OCI-LY3 (cell line): Measurements from ENCODE around the gene RERE.

ENCODE experiments used
- H2AFZ ChIP-seq: fragments of 200-600, 300-600 bp; shearing (Covaris generic); 2 replicates; pipeline ENCODE4 v1.6.0; 2014; ENCODE audit warnings: antibody characterized with exemption, low read depth, low read length
- H3K27ac ChIP-seq: fragments of 200-600, 300-600 bp; sonication (generic); 2 replicates; pipeline ENCODE4 v1.5.1; 2014; ENCODE audit warnings: mild to moderate bottlenecking, low read length, moderate library complexity, mixed read lengths
- H3K27me3 ChIP-seq: fragments of 200-600, 300-600 bp; sonication (generic); 2 replicates; pipeline ENCODE4 v1.6.1; 2014; ENCODE audit warnings: low read depth, low read length, mixed read lengths
- H3K36me3 ChIP-seq: fragments of 200-600, 300-600 bp; sonication (generic); replicated peaks from 2 replicates; pipeline ENCODE3; 2014; ENCODE audit warnings: low read depth, low read length, mixed read lengths
- H3K4me1 ChIP-seq: fragments of 300-600, 200-600 bp; sonication (generic); 2 replicates; pipeline ENCODE4 v1.6.1; 2014; ENCODE audit warnings: low read length, mixed read lengths
- H3K4me2 ChIP-seq: fragments of 200-600, 300-600 bp; sonication (generic); 2 replicates; pipeline ENCODE4 v1.6.1; 2014; ENCODE audit warnings: low read length, mixed read lengths
- H3K4me3 ChIP-seq: fragments of 300-600, 200-600 bp; sonication (generic); 2 replicates; pipeline ENCODE4 v1.5.1; 2014; ENCODE audit warnings: antibody characterized with exemption, mild to moderate bottlenecking, low read length, moderate library complexity
- H3K79me2 ChIP-seq: fragments of 300-600, 200-600 bp; shearing (Covaris generic); 2 replicates; pipeline ENCODE4 v1.6.1; 2014; ENCODE audit warnings: mild to moderate bottlenecking, low read length, mixed read lengths
- H3K9ac ChIP-seq: fragments of 300-600, 200-600 bp; shearing (Covaris generic); 2 replicates; pipeline ENCODE4 v1.6.0; 2014; ENCODE audit warnings: mild to moderate bottlenecking, low read length, moderate library complexity
- H3K9me3 ChIP-seq: fragments of 200-600, 300-600 bp; shearing (Covaris generic); 2 replicates; pipeline ENCODE4 v1.6.1; 2014; ENCODE audit warnings: low read length, mixed read lengths; ENCODE audit not compliant: insufficient read depth
- H4K20me1 ChIP-seq: fragments of 200-600, 300-600 bp; sonication (generic); 2 replicates; pipeline ENCODE4 v1.6.1; 2016; ENCODE audit warnings: low read length, mixed read lengths; ENCODE audit not compliant: insufficient read depth
- EZH2phosphoT487 ChIP-seq: fragments of 200-600 bp; shearing (Covaris generic); IDR thresholded peaks from 2 replicates; pipeline ENCODE4 v1.6.1; 2018; ENCODE audit warnings: antibody characterized with exemption, mixed run types, low read depth
- TF ChIP-seq, protein P1 (sequence below): fragments of 200-600, 300-600 bp; sonication (generic); IDR thresholded peaks from 2 replicates; pipeline ENCODE4 v1.5.1; 2014; ENCODE audit warnings: antibody characterized with exemption, low read length, low read depth

The RERE gene

DNA sequence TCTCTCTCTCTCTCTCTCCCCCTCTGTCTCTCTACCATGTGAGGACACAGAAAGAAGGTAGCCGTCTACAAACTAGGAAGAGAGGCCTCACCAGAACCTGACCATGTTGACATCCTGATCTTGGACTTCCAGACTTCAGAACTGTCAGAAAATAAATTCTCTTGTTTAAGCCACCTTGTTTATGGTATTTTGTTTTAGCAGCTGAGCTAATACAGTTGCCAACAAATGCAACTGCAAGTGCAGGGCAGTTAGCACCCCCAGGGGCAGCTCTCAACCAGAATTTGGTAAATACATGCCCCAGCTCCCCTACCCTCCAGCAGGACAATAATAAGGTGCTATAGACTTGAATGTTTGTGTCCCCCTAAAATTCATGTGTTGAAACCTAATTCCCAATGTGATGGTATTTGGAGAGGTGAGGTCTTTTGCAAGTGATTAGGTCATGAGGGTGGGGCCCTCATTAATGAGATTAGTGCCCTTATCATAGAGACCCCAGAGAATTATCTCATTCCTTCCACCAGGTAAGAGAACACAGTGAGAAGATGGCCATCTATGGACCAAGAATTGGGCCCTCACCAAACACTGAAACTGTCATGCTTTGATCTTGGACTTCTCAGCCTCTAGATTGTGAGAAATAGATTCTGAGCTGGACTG, 506.2 kb downstream of the RERE start:
- Histone ChIP-seq H3K4me1 (no peaks in the 10 kb centered on the region), H3K4me2 (no peak overlapping the region), H3K4me3 (no peak overlapping the region), H2AFZ (no peak overlapping the region), H3K27ac (no peak overlapping the region), H3K27me3 (no peaks in the 10 kb centered on the region), H3K9ac (no peak overlapping the region), H3K36me3 (no peaks in the 10 kb centered on the region), H3K79me2 (no peaks in the 10 kb centered on the region), H3K9me3 (no peaks in the 10 kb centered on the region), H4K20me1 (no peaks in the 10 kb centered on the region)
- no peak for TF ChIP-seq EZH2phosphoT487
- TF ChIP-seq, protein P1, sequence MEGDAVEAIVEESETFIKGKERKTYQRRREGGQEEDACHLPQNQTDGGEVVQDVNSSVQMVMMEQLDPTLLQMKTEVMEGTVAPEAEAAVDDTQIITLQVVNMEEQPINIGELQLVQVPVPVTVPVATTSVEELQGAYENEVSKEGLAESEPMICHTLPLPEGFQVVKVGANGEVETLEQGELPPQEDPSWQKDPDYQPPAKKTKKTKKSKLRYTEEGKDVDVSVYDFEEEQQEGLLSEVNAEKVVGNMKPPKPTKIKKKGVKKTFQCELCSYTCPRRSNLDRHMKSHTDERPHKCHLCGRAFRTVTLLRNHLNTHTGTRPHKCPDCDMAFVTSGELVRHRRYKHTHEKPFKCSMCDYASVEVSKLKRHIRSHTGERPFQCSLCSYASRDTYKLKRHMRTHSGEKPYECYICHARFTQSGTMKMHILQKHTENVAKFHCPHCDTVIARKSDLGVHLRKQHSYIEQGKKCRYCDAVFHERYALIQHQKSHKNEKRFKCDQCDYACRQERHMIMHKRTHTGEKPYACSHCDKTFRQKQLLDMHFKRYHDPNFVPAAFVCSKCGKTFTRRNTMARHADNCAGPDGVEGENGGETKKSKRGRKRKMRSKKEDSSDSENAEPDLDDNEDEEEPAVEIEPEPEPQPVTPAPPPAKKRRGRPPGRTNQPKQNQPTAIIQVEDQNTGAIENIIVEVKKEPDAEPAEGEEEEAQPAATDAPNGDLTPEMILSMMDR, result no peak

DNA sequence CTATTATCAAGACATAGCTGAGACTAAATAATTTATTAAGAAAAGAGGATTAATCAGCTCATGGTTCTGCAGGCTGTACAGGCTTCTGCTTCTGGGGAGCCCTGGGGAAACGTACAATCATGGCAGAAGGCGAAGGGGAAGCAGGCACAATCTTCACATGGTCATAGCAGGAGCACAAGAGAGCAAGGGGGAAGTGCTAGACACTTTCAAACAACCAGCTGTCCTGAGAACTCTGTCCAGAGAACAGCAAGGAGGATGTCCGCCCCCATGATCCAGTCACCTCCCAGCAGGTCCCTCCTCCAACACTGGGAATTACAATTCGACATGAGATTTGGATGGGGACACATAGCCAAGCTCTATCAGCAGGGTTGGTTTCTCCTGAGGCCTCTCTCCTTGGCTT, 509.8 kb downstream of the RERE start:
- no peaks in the 10 kb centered on the region for H3K79me2 ChIP-seq
- H3K9ac ChIP-seq, result no peak overlapping the region
- no peaks in the 10 kb centered on the region for H3K4me1 ChIP-seq
- H2AFZ ChIP-seq, result no peak overlapping the region
- no peaks in the 10 kb centered on the region for H4K20me1 ChIP-seq
- TF ChIP-seq, protein P1, result no peak
- TF ChIP-seq EZH2phosphoT487, result no peak
- no peak overlapping the region for H3K27ac ChIP-seq
- no peaks in the 10 kb centered on the region for H3K27me3 ChIP-seq
- H3K9me3 ChIP-seq, result no peaks in the 10 kb centered on the region
- H3K36me3 ChIP-seq, result no peaks in the 10 kb centered on the region
- H3K4me2 ChIP-seq, result no peak overlapping the region
- no peak overlapping the region for H3K4me3 ChIP-seq

DNA sequence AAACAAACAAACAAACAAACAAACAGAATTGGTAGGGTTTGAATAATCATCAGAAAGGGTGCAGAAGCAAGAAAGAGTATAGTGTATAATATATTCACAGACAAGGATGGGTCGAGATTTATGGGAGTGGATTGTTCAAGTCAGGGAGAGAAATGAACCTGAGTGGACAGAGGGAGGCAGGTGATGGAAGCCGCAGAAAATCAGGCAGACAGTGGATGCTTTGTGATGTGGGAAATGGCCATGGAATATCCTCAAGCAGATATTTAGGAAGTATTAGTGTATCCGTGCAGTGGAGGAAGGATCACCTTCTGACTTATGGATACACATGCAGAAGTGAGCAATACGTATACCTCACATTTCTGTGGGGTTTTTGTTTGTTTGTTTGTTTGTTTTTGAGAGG, 513.6 kb downstream of the RERE start:
- Histone ChIP-seq H3K27ac (no peak overlapping the region), H3K27me3 (no peaks in the 10 kb centered on the region), H3K9ac (no peak overlapping the region), H3K79me2 (no peaks in the 10 kb centered on the region), H3K9me3 (no peaks in the 10 kb centered on the region), H2AFZ (no peak overlapping the region), H3K4me2 (no peak overlapping the region), H4K20me1 (no peaks in the 10 kb centered on the region), H3K4me1 (no peaks in the 10 kb centered on the region), H3K4me3 (no peak overlapping the region), H3K36me3 (no peaks in the 10 kb centered on the region)
- no peak for TF ChIP-seq EZH2phosphoT487
- TF ChIP-seq, protein P1, result no peak

DNA sequence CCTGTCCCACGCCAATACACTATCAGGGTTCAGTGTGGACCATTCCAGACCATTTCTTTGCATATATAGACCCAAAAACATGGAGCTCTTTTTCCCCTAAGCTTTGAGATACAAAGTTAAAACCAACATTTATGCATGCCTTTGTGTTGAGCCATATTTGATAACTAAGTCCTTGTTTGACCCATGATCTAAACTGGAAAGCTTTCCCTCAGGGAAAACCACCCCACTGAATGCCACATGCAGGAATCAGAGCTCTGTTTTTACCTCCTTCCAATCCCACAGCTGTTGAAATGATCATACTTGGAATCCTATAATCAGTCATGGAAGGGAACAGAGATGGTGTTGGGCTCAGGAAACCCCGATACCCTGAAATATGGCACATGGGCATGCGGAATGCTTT, 514.3 kb downstream of the RERE start:
- Histone ChIP-seq H3K27ac (no peak overlapping the region), H3K36me3 (no peaks in the 10 kb centered on the region), H3K4me2 (no peak overlapping the region), H4K20me1 (no peaks in the 10 kb centered on the region), H3K79me2 (no peaks in the 10 kb centered on the region), H3K4me3 (no peak overlapping the region), H3K4me1 (no peaks in the 10 kb centered on the region), H3K9ac (no peak overlapping the region), H3K9me3 (no peaks in the 10 kb centered on the region), H2AFZ (no peak overlapping the region), H3K27me3 (no peaks in the 10 kb centered on the region)
- no peak for TF ChIP-seq EZH2phosphoT487
- TF ChIP-seq, protein P1, result no peak
